Stimulated activated CD4-positive, alpha-beta T cell treated with anti-CD3 and anti-CD28 coated beads, Interleukin-15, amount 100 ng/mL, for 1 hour (primary cell): ENCODE results near the gene APOL4.
"Not testable (repeated sequence)": the region's sequence is repeated elsewhere in the genome, so short reads cannot be mapped to it uniquely, and the experiment has no call there.

Source experiments
- DNase-seq, 2 donors: peaks; one replicate each; pipeline ENCODE4 v3.0.0-alpha.2; 2020; ENCODE audit warnings: low read depth in 1 of 2, low spot score in 1 of 2

Gene APOL4

DNA sequence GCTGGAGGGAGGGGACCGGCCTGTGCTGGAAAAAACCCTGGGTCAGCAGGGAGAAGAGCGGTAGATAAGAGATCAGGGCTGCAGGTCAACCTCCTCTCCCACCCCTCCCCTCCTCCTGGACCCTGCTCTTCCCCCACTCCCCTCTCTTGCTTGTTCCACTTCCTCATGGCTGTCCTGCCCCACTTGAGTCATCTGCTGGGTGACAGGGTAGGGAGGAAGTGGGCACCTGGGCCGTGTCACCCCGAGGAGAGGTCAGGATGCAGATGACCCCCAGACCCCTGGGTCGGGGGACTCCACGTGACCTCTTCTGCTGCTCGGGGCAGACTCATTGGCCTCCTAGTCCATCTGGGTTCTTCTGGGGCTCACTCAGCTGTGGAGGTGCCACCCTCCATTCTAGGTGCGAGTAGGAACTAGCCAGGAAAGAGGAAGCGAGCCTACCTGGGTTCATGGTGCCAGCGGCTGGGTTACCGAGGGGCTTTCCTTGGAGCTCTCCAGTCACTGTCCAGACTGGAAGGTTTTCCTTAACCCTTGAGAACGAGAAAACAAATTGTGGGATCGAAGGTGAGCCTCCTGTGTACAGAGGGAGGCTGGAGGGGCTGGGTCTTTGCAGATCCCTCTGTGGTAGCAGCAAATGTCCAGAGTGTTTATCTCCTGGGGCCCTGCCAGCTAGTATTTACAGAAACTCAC is 31.2 kb upstream of the APOL4 start:
- DNase-seq, result no peak

DNA sequence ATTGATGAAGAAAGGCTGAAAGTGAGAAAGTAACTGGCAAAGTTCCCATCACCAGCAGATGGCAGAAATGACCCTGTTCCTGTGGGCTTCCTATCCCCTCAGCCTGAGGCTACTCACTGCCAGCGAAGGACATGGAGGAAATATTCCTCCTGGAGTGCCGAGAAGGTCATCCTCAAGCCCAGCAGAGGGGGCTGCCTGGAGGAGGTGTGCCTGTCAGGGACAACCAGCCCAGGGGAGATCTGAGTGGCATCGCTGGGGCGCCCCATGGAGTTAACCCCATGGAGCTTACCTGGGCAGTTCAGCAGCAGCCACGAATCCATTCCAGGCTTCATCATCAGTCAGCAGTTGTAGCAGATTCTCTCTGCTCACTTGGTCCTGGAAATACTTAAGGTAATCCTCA is 29.4 kb upstream of the APOL4 start:
- DNase-seq, result not testable (repeated sequence)

DNA sequence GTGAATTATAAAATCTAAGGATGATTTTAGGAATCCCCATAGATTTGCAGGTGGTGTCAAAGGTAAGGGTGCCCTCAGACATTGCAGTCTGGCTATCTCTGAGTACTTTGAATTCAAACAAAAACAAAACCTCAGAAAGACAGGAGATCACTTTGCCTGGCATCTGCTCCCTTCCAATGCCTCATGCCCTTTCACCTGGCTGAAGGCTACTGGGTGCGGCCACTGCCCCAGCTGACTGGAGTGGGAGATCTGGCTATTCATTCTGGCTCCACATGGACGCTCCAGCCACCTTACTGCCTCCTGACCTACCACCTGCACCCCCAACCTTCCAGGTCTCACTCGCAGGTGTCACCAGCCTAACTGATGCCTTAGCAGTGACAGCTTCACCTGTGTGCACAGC is 28.0 kb upstream of the APOL4 start:
- DNase-seq, result not testable (repeated sequence)

DNA sequence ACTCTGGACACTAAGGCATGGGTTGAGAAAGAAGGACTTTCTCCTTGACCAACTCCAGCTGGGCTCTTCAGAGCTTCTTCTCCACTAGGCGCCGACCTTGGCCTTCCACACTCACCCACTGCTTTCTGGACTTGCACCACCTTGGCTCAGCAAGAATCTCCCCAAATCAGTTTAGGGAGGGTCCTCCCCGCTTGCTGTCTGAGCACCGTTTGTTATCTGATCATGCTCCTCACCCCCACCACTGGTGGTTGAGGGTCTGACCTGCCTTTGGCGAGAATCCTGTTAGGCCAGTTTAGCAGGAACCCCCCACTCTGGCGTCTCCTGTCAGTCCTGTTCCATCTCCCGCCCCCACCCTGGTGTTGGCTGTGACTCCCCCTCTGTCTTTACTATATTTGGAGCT is 27.3 kb upstream of the APOL4 start:
- DNase-seq, result no peak

DNA sequence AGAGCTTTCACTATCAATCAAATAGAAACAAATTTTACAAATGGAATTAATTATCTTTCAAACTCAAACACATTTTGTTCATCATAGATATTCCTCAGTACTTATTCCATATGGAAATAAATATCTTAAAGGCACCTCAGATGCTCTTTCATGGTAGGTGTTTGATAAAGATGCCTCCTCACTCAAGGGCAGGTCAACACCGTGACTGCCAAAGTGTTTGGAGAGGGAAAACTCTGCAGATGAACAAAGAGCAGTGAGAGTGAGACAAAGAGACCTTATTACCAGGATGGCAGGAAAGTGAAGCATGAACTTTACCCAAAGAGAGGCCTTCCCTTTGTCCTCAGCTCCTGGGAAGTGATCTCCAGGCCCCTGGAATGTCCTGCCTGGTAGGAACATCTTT is 26.8 kb upstream of the APOL4 start:
- not testable (repeated sequence) for DNase-seq

DNA sequence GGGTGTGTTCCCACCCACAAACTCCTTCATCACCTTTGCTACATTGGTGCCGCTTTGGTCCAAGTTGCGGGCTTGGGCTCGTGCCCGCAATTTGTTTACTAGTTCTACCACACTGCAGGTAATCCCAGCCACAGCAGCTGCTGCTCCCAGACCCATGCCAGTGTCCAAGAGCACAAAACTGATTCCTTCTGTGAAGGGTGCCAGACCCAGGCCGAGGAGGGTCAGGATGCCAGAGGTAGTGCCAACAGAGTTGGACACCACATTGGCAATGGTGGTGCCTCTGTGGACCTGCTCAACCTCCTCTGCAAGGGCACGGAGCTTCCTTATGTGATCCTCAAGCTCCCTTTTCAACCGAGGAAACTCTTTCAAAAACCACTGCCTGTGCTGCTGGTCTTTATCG is 26.2 kb upstream of the APOL4 start:
- no peak for DNase-seq

DNA sequence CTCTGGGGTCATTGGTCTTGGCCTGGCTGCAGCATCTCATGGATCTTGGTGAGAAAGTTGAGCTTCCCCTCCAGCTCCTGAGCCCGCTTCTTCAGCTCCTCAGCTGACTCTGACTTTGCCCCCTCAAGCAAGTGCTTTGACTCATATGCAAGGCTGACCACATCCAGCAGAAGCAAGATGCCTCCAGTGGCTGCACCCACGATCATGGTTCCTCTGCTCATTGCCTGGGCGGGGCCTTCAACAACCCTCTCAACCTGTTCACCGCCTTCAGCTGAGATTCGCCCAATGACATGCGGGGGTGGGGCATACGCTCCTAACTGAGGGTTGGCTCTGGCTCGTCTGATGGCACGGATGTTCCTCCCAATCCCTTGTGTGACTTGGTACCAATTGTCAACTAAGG is 25.8 kb upstream of the APOL4 start:
- no peak for DNase-seq

DNA sequence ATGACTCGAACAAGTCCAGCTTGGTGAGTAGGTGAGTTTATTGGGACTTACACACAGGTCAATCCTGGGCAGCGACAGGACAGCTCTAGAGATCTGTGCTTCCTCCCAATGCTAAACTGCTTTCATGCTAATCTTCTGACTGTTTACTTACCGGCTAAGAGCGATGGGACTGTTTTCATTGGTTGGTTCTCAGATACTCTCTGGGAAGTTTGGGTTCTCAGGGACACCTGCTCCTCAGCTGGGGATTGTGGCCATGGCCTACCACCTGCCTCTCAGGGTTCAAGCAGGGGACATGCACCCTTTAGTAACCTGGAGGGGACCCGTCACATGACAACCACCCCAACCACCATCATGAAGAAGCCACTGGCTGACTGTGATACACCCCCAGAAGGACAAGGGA is 24.6 kb upstream of the APOL4 start:
- no peak for DNase-seq

DNA sequence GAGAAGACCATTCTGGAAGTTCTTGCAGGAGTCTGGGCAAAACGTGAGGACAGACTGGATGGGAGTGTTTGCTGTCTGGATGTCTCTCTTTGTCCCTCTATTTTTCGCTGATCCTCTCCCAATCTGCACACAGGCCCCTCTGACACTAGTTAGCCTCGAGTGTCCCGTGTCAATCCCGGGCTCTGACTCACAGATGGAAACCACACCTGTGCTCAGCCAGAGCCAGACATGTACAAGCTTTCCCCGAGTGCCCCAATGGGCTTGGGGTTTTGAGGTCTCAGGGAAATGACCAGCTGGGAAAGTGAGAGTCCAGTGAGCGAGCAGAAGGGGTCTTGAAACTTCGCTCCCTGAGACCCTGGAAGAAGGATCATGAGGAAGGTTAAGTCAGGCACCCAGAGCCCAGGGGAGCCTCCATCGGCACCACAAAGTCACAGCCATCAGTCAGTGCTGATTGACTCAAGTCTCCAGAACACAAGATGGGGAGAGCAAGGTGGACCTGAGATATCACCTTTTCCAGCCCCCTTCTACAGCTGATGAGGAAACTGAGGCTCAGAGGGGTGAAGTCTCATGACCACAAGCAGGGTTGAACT is 23.8 kb upstream of the APOL4 start:
- no peak for DNase-seq

DNA sequence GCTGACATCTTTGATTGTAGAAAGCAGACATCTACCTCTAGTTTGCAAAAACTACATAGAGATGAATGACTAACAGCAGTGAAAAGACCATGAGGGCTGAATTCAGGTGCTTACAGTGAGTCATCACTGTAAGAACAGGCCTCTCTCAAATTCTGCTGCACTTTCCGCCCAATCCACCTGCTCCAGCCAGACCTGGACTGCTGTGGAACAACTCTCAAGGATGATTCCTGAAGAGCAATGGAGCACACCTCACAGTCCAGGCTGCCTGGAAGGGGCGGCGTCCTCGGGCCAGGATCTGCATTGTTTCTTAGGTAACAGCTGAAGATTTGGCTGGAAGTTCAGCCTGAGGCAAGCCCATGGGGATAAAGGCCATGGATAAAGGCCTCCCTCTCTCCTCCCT is 22.6 kb upstream of the APOL4 start:
- DNase-seq, result no peak

DNA sequence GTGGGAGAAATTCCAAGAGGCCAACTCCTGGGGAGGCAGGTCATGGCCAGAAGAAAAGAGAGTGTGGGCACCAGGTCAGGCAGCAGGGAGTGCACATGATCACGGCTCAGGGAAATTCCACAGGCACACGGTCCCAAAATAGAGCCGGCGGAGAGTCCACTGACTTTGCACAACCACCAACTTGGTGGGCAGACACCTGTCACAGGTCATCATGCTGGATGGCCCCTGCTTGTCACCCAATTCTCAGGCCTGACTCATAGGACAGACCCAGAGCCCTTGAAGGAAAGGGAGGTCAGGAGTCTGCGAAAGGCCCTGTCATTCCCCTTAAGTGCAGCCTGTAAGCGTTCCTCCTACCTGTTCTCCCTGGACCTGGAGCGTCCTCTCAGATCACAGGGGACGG is 21.9 kb upstream of the APOL4 start:
- DNase-seq, result no peak

DNA sequence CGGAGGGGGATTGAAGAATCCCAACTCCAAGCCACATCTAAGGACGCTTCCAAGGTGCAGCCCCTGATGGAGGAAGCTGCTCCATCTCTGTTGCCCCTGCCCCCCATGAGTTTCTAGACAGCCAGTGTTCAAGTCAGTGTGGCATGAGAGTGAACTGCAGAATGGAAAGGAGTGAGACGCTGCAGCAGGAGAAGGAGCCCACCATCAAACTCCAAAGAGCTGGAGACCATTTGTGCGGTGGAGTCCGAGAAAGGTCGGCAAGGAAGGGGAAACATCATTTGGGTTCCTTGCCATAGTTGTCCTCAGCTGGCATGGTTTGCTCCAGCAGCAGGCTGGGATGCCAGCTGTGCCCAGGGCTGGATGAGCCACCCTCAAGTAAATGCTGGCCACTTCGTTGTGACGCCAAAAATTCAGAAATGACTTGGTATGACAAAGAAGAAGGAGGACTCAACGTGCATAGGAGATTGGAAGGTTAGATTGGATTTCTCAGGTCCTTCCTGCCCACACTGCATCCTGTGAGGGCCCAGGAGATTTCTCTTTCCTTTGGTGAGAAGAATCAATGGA is 21.4 kb upstream of the APOL4 start:
- no peak for DNase-seq

DNA sequence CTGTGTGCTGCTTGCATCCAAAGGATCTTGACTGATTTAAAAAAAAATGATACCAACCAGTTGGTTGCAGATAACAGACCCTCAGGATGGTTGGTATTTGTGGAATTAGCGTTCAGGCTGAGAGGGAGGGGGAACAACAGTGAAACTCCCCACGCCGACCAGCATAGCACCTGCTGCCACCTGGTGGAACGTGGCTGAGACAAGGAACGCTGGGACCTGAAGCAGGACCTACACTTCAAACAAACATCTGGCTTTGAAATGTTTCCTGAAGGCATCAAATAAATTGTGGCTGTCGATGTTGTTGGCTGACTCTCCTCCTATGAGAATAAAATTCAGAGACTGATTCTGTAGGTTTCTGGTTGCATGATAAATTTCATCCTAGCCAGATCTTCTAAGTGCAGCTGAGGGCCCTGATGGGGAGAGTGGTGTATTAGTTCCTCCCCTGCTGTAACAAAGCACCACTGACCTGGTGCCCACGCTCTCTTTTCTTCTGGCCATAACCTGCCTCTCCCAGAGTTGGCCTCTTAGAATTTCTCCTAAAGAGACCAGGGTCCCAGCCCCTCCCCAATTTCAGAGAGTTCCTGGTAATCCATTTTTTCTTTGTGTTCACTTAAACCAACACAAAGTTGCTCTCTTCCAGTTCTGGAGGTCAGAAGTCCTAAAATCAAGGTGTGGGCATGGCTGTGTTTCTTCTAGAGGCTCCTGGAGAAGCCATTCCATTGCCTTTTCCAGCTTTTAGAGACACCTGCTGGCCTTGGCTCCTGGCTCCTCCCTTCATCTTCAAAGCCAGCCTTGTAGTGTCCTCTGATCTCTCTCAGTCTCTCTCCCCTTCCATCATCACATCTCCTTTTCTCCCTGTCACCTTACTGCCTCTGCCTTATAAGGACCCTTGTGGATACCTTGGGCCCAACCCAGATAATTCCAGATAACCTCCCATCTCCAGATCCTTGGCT is 20.5 kb upstream of the APOL4 start:
- no peak for DNase-seq

DNA sequence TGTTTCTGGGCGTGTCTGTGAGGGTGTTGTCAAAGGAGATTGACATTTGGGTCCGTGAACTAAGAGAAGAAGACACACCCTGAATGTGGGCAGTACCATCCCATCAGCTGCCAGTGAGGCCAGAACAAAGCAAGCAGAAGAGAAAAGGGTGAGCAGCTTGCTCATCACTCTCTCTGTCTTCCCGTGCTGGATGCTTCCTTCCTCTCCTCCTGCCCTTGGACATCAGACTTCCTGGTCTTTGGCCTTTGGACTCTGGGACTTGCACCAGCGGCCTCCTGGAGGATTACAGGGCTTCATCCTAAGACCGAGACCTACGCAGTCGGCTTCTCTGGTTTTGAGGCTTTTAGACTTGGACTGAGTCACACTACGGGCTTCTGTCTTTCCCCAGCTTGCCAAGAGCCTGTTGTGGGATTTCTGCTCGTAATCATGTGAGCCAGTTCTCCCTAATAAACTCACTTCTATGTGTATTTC is 18.9 kb upstream of the APOL4 start:
- DNase-seq, result no peak

DNA sequence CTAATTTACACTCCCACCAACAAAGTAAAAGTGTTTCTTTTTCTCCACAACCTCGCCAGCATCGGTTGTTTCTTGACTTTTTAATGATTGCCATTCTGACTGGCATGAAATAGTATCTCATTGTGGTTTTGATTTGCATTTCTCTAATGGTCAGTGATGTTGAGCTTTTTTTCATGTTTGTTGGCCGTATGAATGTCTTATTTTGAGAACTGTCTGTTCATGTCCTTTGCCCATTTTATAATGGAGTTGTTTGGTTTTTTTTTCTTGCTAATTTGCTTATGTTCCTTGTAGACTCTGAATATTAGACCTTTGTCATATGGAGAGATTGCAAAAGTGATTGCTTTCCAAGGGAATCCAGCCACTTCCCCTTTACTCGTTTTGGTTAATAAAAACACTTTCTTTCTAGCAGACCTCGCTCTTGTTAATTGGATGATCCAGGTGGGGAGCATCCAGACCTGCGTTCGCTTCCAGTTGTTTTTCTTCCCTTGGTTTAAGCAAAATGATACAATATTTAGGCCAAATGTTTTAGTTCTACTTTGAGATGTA is 17.1 kb upstream of the APOL4 start:
- no peak for DNase-seq

DNA sequence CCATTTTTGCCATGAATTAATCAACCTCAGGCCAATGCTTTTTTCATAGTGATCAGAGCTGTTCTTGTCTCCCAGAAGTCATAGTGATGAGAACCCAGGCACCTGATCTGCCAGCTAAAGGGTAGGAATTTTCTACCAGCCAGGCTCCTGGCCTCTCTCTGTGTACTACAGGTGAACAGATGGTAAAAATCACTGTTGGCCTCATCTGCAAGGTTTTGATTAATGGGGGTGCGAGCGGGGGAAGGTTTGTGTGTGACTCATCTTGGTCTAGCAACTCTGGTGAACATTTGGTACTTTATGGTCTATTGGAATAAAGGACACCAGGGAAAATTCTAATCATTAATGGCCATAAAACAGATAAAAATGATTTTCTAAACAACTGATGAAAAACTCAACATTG is 14.4 kb upstream of the APOL4 start:
- no peak for DNase-seq

DNA sequence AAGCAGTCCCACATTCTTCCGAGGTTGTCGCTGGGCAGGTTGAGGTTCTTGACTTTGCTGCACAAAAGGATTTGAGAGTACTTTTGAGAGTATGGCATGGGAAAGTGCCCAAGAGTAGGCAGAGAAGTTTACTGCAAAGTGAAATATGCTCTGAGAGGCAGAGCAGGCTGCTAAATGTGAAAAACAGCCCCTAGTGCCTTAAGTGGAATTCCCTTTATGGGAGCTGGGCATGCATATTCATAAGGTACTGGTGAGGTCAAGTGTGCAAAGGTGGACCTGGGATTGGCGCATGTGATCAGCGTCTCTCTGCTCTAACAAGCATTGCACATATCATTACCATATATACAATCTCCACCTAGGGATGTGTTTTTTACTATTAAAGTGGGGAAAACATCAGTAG is 12.0 kb upstream of the APOL4 start:
- no peak for DNase-seq

DNA sequence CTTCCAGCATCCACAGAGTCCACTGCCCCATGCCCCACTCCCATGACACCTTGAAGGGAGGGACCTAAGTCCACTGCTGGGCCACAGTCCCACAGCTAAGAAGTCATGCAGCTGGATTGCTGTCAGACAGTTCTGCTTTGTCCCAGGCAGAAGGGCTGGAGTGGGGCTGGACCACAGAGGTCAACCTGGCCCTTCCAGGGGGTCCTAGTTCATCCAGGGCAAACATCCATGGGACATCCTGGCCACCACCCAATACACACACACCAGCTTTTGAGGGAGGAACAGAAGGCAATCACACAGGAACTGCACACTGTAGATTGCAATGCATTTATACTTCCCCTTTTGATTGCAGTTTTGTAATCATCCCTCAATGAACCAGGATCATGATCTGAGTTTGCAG is 11.3 kb upstream of the APOL4 start:
- no peak for DNase-seq

DNA sequence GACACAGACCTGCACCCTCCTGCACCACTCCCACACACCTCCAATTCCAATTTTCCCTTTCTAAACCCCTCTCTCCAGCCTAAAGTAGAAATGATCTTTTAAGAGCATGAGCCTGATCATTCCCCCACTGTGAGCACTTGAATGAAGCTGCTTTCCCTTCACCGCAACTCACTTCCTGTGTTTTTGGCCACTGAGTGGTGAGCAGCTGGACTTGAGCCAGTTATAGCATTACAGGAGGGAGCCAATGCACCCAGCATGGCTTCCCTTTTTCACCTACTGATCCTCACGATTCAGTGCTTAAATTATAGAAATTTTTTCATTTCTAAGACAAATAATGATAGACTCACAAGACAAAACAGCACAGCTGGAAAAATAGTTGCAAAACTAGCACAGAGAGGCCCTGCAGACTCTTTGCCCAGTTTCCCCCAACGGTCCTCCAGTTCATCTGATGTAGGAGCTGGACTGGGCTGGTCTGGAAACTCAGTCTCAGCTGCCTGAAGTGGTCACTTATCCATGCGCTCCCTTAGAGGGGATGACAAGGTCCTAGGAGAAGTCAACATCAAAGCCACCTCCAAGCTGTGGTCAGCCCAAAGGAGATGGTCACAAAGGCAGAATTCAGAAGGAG is 9.7 kb upstream of the APOL4 start:
- no peak for DNase-seq

DNA sequence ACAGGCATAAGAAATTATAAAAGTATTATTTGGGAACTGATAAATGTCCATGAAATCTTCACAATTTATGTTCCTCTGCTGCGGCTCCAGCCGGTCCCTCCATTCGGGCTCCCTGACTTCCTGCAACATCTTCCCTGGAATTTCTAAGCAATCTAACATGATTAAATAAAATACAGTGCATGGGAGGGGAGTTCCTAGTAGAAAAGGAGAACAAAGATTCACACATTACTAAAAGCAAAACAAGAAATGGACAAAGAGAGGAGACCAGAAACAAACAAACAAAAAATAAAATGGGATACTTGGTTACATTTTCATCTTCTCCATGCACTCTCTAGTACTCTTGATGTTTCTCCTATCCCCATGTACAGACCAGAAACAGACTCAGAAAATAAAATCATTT is 8.6 kb upstream of the APOL4 start:
- DNase-seq, result no peak

DNA sequence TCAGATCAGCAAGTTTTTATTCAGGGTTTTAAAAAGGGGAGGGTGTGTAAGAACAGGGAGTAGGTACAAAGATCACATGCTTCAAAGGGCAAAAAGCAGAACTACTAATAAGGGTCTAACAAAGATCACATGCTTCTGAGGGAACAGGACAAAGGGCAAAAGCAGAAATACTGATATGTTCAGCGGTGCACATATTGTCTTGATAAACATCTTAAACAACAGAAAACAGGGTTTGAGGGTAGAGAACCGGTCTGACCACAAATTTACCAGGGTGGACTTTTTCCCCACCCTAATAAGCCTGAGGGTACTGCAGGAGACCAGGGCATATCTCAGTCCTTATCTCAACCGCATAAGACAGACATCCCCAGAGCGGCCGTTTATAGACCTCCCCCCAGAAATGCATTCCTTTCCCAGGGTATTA is 7.9 kb upstream of the APOL4 start:
- not testable (repeated sequence) for DNase-seq
